Spleen (tissue), 11 donors: ENCODE measurements around the gene SYT17. TPM values are rescaled to one million over a fixed set of nuclear protein-coding genes. Genes with fewer than 3 reads are reported as not detected.

Source experiments
- DNase-seq: peaks from one replicate; pipeline ENCODE4 v3.0.0-alpha.2; 2020
- H3K27ac ChIP-seq, 8 donors: fragments of 200-600 bp; sonication (generic) in 7 of 8; 1 replicate in 4 of 8; 2 replicates in 4 of 8; pipeline versions ENCODE4 v1.5.0 to v1.8.0; 2016 to 2021; ENCODE audit warnings: inconsistent platforms in 4 of 8, mild to moderate bottlenecking in 4 of 8, moderate library complexity in 1 of 8
- H3K27me3 ChIP-seq, 7 donors: fragments of 200-600 bp; sonication (generic) in 6 of 7; replicated peaks in 1 of 7; 1 replicate in 4 of 7; 2 replicates in 3 of 7; pipeline versions ENCODE4 v1.5.0 to v1.8.0; 2016 to 2021; ENCODE audit warnings: inconsistent platforms in 3 of 7, mild to moderate bottlenecking in 1 of 7
- H3K36me3 ChIP-seq, 6 donors: fragments of 200-600 bp; sonication (generic) in 5 of 6; 1 replicate in 4 of 6; 2 replicates in 2 of 6; pipeline versions ENCODE4 v1.5.0 to v1.8.0; 2016 to 2021; ENCODE audit warnings: inconsistent platforms in 2 of 6
- H3K4me1 ChIP-seq, 6 donors: fragments of 200-600 bp; sonication (generic) in 5 of 6; 1 replicate in 3 of 6; 2 replicates in 3 of 6; pipeline versions ENCODE4 v1.5.0 to v1.8.0; 2016 to 2021; ENCODE audit warnings: inconsistent platforms in 3 of 6
- H3K4me3 ChIP-seq, 8 donors: fragments of 200-600 bp; sonication (generic) in 7 of 8; 1 replicate in 4 of 8; 2 replicates in 4 of 8; pipeline versions ENCODE4 v1.5.0 to v1.8.0; 2016 to 2021; ENCODE audit warnings: inconsistent platforms in 4 of 8, mild to moderate bottlenecking in 4 of 8, moderate library complexity in 2 of 8
- H3K9me3 ChIP-seq, 8 donors: fragments of 200-600 bp; sonication (generic) in 7 of 8; 1 replicate in 4 of 8; 2 replicates in 4 of 8; pipeline versions ENCODE4 v1.5.0 to v1.8.0; 2016 to 2021; ENCODE audit warnings: inconsistent platforms in 4 of 8
- POLR2A ChIP-seq, 3 donors: fragments of 450-650 bp; IDR thresholded peaks; one replicate each; pipeline ENCODE4 v1.5.1; 2017; ENCODE audit warnings: antibody characterized with exemption in 3 of 3, mild to moderate bottlenecking in 1 of 3
- POLR2AphosphoS5 ChIP-seq, 3 donors: sonication (generic); formaldehyde crosslinking; IDR thresholded peaks; one replicate each; pipeline ENCODE4 v1.5.1; 2017; ENCODE audit warnings: antibody characterized with exemption in 3 of 3
- WGBS, 5 donors: extraction: QIAGEN DNeasy Blood & Tissue Kit in 3 of 5; methylation state at CpG; one replicate each; pipeline versions ENCODE4 v1.1.5 to v1.1.7; 2013 to 2018; 5-methylcytosine and 5-hydroxymethylcytosine counted together
- intact Hi-C: fragments of 100-400 bp; cut with DNase I; formaldehyde crosslinking; loops from one replicate; pipeline ENCODE4 v1.15.0; 2023; ENCODE audit warnings: low total_unique reads
- polyA plus RNA-seq, 3 donors: library from polyadenylated mRNA; stranded (reverse); fragments of 200-250 nt; gene quantifications; one replicate each; pipeline ENCODE4 v1.2.1, GENCODE V29; 2013
- total RNA-seq, 7 donors: library from RNA; depleted of rRNA in 3 of 7; stranded (reverse); fragments of >200 nt in 3 of 7; fragmentation: NEBNext Ultra II Directional in 4 of 7; extraction: Animal tissue kit (Norgen Biotek cat#: 25700) in 4 of 7; gene quantifications; one replicate each; pipeline versions ENCODE4 v1.1.0 to v1.2.1, GENCODE V29; 2016 to 2021
- TF ChIP-seq, protein P1 (sequence below), 11 experiments: fragments of 200-600 bp in 7 of 11; fragments of 450-650 bp in 4 of 11; sonication (generic) in 4 of 11; IDR thresholded peaks in 8 of 11; conservative IDR thresholded peaks in 3 of 11; 1 replicate in 7 of 11; 2 replicates in 4 of 11; pipeline versions ENCODE4 v1.4.0 to v1.8.0; 2016 to 2021; ENCODE audit warnings: antibody characterized with exemption in 11 of 11, inconsistent platforms in 4 of 11, mild to moderate bottlenecking in 1 of 11
- donor health status: healthy with polysubstance abuse.
- donor health status: DM: no; HTN: no; CAD: no; lungs with moderate emphysema.
- donor health status: DM: no; HTN: no; CAD: no.
- donor health status: Bipolar disorder and iron deficiency.
- donor health status: healthy.
- donor health status: DM: no; HTN: no; CAD: no.
- donor health status: DM: yes; HTN: yes; CAD: no.

Gene SYT17
- total and polyA plus RNA-seq, 10 donors = 1.2 to 3.7 (median 2.0) TPM

DNA sequence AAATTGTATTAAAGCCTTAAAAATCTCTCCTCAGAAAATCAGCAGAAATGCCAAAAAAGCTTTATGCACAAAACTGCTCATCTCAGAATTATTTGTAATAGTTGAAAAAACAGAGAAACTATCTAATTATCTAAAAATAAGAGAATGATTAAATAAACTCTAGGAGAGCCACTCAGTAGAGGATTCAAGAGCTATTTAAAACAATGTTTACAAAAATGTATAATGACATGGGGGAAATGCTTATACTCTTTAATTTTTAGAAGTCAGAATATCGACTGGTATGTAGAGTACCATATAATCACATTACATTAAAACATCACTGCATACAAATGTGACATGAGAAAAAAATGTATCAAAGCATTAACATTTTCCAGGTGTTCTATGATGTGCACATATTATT lies 129.4 kb downstream of the SYT17 start:
- no peaks in the 10 kb centered on the region for H3K27me3 ChIP-seq
- intact Hi-C loops = no loop called here
- TF ChIP-seq POLR2AphosphoS5 (IDR thresholded peaks at IDR 0.05) (no peak), POLR2A (IDR thresholded peaks at IDR 0.05) (no peak)
- TF ChIP-seq, protein P1, sequence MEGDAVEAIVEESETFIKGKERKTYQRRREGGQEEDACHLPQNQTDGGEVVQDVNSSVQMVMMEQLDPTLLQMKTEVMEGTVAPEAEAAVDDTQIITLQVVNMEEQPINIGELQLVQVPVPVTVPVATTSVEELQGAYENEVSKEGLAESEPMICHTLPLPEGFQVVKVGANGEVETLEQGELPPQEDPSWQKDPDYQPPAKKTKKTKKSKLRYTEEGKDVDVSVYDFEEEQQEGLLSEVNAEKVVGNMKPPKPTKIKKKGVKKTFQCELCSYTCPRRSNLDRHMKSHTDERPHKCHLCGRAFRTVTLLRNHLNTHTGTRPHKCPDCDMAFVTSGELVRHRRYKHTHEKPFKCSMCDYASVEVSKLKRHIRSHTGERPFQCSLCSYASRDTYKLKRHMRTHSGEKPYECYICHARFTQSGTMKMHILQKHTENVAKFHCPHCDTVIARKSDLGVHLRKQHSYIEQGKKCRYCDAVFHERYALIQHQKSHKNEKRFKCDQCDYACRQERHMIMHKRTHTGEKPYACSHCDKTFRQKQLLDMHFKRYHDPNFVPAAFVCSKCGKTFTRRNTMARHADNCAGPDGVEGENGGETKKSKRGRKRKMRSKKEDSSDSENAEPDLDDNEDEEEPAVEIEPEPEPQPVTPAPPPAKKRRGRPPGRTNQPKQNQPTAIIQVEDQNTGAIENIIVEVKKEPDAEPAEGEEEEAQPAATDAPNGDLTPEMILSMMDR (IDR thresholded peaks at IDR 0.05 in 8 of 11, conservative IDR thresholded peaks at IDR 0.05 in 3 of 11) = no peak
- no peak for DNase-seq
- no peaks in the 10 kb centered on the region for H3K36me3 ChIP-seq
- no peaks in the 10 kb centered on the region for H3K9me3 ChIP-seq
- H3K27ac ChIP-seq = no peak overlapping the region
- H3K4me1 ChIP-seq = peaks cover 0 to 13% (median 6%) of the 10 kb centered on the region in 6 donors
- no peak overlapping the region for H3K4me3 ChIP-seq
- WGBS, 5 donors = 79 to 93% (median 85%) methylated on average over 1 of the region's 1 CpG

DNA sequence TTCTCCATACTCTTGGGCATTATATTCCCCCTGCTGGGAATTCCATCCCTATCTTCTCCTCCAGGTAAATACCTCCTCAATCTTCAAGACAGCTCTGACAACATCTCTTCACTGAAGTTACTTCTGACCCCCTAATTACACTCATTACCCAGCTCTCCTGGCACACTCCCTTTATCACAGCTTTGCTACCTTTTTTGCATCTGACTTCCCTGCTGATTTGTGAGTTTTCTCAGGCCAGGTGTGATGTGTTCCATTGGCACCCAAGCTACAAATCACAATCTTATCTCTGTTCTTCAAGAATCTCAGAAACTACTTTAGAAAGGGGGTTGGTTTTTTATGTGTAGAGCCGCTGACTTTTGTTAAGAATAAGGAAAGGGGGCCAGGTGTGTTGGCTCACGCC lies 131.5 kb downstream of the SYT17 start:
- Histone ChIP-seq H3K36me3 (no peaks in the 10 kb centered on the region), H3K27ac (no peak overlapping the region), H3K4me1 (peaks cover 0 to 4% (median 1%) of the 10 kb centered on the region in 6 donors), H3K27me3 (no peaks in the 10 kb centered on the region), H3K4me3 (no peak overlapping the region), H3K9me3 (no peaks in the 10 kb centered on the region)
- no peak for DNase-seq
- intact Hi-C loops = no loop called here
- WGBS, 5 donors = 47 to 67% (median 61%) methylated on average over 2 of the region's 2 CpGs
- no peak for TF ChIP-seq POLR2AphosphoS5 (IDR thresholded peaks at IDR 0.05)
- no peak for TF ChIP-seq POLR2A (IDR thresholded peaks at IDR 0.05)
- TF ChIP-seq, protein P1 (IDR thresholded peaks at IDR 0.05 in 8 of 11, conservative IDR thresholded peaks at IDR 0.05 in 3 of 11) = no peak

DNA sequence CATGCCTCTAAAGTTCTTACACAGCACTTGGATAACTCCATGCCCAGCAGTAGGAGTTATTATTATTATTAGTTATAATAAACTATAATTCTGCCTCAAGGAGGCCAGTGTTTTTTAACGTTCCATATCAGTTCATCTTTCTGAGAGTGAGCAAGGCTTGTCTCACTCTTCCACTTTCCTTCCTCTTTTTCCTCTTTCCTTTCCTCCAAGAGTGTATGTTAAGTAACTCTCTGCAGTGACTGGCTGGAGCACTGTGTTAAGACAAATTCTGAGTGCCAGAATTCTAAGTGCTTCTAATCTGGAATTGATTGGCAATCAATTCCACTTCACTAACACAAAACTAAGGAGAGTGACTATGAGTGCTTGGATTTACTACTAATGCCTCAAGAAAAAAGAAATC lies 133.9 kb downstream of the SYT17 start:
- 0 to 17% (median 5%) methylated on average over 1 of the region's 1 CpG for WGBS, 5 donors
- Histone ChIP-seq H3K36me3 (no peaks in the 10 kb centered on the region), H3K4me1 (no peaks in the 10 kb centered on the region), H3K4me3 (no peak overlapping the region), H3K9me3 (no peaks in the 10 kb centered on the region), H3K27ac (no peak overlapping the region), H3K27me3 (peaks cover 0 to 2% (median 0%) of the 10 kb centered on the region in 7 donors)
- intact Hi-C loops = no loop called here
- TF ChIP-seq POLR2AphosphoS5 (IDR thresholded peaks at IDR 0.05) = no peak
- TF ChIP-seq POLR2A (IDR thresholded peaks at IDR 0.05) = no peak
- TF ChIP-seq, protein P1 (IDR thresholded peaks at IDR 0.05 in 8 of 11, conservative IDR thresholded peaks at IDR 0.05 in 3 of 11) = no peak
- no peak for DNase-seq

DNA sequence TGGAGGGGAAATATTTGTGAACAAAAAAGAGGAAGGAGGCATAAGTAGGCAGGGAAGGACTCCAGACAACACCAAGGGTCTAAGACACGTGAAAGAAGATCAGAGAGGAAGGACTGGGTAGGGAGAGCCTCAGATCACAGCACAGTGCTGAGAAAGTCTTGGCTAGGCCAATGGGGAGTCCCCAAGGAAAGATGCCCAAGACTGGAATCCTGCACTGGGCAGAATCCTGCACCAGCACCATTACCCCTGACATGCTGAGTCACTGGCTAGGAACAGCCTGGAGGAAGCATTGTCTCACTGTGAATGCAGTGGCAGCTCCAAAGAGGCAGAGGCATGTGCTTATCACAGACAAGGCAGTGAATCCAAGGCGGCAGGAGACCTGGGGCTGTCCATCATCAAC lies 136.7 kb downstream of the SYT17 start:
- Histone ChIP-seq H3K4me3 (no peak overlapping the region), H3K27ac (no peak overlapping the region), H3K27me3 (peaks cover 0 to 2% (median 0%) of the 10 kb centered on the region in 7 donors), H3K9me3 (no peaks in the 10 kb centered on the region), H3K4me1 (no peaks in the 10 kb centered on the region), H3K36me3 (no peaks in the 10 kb centered on the region)
- no peak for DNase-seq
- 11 to 30% (median 20%) methylated on average over 2 of the region's 2 CpGs for WGBS, 5 donors
- intact Hi-C loops = no loop called here
- TF ChIP-seq POLR2A (IDR thresholded peaks at IDR 0.05) = no peak
- no peak for TF ChIP-seq POLR2AphosphoS5 (IDR thresholded peaks at IDR 0.05)
- TF ChIP-seq, protein P1 (IDR thresholded peaks at IDR 0.05 in 8 of 11, conservative IDR thresholded peaks at IDR 0.05 in 3 of 11) = no peak
